ENCODE data around the gene RPTOR.
"Not testable (repeated sequence)": the region's sequence is repeated elsewhere in the genome, so short reads cannot be mapped to it uniquely, and the experiment has no call there.

RPTOR gene

DNA sequence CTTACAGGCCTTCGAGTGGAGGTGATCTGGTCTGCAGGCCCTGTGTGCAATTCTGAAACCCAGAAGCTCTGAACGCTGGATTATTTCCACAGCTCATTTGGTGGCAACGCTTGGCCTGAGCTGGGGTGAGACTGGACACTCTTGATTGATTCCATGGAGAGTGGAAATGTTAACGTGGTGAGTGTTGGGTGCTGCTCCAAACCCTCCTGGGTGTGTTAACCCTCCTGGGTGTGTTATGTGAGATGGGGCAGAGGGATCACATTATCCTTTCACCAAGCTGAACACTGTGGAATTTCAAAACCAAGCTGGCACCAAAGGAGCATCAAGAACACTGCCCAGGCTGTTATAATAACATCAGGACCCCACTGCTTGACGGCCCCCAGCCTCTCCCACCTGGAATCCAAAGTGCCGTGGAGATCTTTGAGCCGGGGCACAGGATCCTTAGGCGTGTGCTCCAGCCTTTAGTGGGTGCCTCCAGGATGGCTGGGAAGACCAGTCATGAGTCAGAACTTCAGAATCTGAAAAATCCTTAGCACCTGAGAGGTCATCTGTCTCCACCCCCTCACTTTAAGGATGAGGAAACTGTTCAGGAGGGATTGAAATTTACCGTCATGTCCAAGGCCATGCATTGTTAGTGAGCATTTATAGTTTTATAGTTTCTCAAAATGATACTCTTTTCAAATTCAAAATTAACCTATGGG is 75.0 kb downstream of the RPTOR start:
- H3K4me3 ChIP-seq (ENCODE audit: low read depth, low read length): no peak overlapping the region
- TF ChIP-seq, protein P1, sequence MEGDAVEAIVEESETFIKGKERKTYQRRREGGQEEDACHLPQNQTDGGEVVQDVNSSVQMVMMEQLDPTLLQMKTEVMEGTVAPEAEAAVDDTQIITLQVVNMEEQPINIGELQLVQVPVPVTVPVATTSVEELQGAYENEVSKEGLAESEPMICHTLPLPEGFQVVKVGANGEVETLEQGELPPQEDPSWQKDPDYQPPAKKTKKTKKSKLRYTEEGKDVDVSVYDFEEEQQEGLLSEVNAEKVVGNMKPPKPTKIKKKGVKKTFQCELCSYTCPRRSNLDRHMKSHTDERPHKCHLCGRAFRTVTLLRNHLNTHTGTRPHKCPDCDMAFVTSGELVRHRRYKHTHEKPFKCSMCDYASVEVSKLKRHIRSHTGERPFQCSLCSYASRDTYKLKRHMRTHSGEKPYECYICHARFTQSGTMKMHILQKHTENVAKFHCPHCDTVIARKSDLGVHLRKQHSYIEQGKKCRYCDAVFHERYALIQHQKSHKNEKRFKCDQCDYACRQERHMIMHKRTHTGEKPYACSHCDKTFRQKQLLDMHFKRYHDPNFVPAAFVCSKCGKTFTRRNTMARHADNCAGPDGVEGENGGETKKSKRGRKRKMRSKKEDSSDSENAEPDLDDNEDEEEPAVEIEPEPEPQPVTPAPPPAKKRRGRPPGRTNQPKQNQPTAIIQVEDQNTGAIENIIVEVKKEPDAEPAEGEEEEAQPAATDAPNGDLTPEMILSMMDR (IDR thresholded peaks at IDR 0.05; ENCODE audit: low read depth, low read length): no peak

DNA sequence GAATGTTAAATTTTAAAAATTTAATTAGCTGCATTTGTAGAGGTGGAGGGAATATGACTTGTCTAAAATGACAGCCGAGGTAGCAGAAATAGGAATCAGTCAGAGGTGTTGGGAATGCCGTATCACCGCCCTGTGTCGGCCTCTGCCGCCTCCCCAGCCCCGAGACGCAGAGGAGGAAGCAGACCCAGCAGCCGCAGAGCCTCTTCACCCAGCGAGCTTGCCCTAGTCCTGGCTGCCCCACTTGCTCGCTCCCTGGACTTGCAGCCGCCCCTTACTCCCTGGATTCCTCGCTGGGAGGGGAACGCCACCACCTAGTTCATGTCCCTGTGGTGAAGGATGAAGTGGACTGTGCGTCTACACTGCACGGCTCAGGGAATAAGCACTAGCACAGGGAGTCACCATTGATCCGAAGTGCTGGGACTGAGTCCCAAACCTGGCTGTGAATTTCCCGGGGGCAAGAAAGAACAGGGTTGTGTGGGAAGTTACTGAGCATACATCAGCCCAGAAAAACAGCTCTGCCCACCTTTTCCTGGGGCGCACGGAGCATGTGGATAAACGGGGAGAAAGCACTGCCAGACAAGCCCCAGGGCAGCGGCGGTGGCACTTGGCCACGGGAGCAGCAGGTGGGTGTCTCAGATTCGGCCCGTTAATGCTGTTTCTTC is 76.8 kb downstream of the RPTOR start:
- TF ChIP-seq, protein P1 (IDR thresholded peaks at IDR 0.05; ENCODE audit: low read depth, low read length): no peak
- no peak overlapping the region for H3K4me3 ChIP-seq (ENCODE audit: low read depth, low read length)

DNA sequence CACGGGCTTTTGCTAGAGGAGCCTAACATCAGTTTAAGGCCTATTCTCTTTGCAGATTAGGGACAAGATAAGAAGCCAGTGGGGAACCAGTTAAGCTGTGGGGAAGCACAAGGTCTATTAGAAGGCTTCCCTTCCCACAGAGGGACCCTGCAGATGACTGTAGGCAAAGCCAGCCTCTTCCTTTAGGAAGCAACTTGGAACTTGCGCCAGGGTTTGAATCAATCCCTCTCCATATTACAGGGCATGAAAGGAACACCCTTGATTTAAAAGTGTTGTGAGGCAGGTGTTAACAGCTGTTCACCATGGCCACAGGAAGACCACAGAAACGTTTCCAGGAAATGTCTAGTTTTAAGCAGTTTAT is 77.3 kb downstream of the RPTOR start:
- H3K4me3 ChIP-seq (ENCODE audit: low read depth, low read length): no peak overlapping the region
- TF ChIP-seq, protein P1 (IDR thresholded peaks at IDR 0.05; ENCODE audit: low read depth, low read length): no peak

DNA sequence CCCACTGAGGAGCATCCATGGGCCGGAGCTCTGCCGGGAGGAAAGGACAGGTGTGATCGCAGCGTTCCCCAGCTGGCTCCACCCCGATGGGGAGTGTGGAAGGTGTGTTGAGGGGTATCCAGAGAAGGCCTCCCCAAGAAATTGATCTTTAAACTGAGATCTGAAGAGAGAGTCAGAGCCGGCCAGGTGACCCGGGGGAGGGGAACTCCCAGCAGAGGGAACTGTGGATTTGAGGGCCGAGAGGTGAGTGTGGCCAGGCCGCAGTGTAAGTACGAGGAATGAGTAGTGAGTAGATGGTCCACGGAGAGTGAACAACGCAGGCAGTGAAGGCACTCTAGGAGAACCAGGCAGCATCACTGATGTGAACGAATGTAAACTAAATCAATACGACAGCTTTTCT is 80.2 kb downstream of the RPTOR start:
- TF ChIP-seq, protein P1 (IDR thresholded peaks at IDR 0.05; ENCODE audit: low read depth, low read length): no peak
- H3K4me3 ChIP-seq (ENCODE audit: low read depth, low read length): no peak overlapping the region

DNA sequence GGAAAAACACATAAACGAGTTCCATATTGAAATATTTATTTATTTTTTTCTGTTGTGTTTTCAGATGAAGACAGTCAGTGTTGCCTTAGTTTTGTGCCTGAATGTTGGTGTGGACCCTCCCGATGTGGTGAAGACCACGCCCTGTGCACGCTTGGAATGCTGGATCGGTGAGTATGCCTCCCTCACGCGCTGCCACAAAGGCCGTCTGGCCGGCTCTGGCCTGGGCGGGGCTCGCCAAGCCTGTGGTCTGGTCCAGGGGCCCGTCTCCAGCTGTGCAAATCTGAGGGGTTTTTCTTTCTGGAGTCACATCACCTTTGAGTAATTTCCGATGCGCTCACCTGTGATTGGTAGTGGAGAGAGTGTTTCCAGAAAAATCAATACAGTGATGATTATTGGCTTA is 81.0 kb downstream of the RPTOR start:
- H3K4me3 ChIP-seq (ENCODE audit: low read depth, low read length): no peak overlapping the region
- TF ChIP-seq, protein P1 (IDR thresholded peaks at IDR 0.05; ENCODE audit: low read depth, low read length): no peak

DNA sequence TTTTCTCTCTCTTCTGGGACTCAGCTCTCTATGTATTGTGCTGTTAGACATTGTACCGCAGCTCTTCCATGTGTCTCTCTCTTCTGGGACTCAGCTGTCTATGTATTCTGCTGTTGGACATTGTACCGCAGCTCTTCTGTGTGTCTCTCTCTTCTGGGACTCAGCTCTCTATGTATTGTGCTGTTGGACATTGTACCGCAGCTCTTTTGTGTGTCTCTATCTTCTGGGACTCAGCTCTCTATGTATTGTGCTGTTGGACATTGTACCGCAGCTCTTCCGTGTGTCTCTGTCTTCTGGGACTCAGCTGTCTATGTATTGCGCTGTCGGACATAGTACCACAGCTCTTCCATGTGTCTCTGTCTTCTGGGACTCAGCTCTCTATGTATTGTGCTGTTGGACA is 84.2 kb downstream of the RPTOR start:
- not testable (repeated sequence) for H3K4me3 ChIP-seq (ENCODE audit: low read depth, low read length)

DNA sequence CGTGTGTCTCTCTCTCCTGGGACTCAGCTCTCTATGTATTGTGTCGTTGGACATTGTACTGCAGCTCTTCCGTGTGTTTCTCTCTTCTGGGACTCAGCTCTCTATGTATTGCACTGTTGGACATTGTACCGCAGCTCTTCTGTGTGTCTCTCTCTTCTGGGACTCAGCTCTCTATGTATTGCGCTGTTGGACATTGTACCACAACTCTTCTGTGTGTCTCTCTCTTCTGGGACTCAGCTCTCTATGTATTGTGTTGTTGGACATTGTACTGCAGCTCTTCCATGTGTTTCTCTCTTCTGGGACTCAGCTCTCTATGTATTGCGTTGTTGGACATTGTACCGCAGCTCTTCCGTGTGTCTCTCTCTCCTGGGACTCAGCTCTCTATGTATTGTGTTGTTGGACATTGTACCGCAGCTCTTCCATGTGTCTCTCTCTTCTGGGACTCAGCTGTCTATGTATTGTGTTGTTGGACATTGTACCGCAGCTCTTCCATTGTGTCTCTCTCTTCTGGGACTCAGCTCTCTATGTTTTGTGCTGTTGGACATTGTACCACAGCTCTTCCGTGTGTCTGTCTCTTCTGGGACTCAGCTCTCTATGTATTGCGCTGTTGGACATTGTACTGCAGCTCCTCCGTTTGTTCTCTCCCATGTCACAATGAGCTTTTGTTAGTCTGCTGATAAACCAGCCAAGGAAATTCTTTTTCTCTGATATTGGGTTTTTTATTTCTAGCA is 84.8 kb downstream of the RPTOR start:
- H3K4me3 ChIP-seq (ENCODE audit: low read depth, low read length): no peak overlapping the region
- TF ChIP-seq, protein P1 (IDR thresholded peaks at IDR 0.05; ENCODE audit: low read depth, low read length): no peak
